AG08396 (cell line): ENCODE data around the gene LINC01488.

Source experiments
- DNase-seq: peaks from one replicate; pipeline ENCODE4 v3.0.0; 2012; ENCODE audit warnings: low spot score, mixed read lengths

The LINC01488 gene

GRCh38 chr11:69531071-69531716 lies 49.7 kb downstream of the LINC01488 start:
- no peak for DNase-seq

DNA sequence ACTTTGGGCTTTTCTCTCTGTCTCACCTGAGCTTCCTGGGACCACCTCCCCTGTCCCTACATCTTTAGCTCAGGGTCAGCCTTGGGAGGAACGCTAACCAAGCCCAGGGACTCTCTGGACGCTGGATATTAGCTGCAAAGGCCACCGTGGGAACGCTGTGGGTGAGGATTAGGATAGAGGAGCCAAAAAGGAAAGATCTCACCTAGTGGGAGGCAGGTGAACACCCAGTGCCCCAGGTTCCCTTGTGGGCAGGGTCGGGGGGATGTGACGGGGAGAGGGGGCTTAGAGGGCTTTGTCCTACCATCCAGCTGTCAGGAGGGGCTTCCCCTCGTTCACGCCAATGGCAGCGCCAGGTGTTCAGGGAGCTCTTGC lies 50.2 kb downstream of the LINC01488 start:
- DNase-seq = no peak

DNA sequence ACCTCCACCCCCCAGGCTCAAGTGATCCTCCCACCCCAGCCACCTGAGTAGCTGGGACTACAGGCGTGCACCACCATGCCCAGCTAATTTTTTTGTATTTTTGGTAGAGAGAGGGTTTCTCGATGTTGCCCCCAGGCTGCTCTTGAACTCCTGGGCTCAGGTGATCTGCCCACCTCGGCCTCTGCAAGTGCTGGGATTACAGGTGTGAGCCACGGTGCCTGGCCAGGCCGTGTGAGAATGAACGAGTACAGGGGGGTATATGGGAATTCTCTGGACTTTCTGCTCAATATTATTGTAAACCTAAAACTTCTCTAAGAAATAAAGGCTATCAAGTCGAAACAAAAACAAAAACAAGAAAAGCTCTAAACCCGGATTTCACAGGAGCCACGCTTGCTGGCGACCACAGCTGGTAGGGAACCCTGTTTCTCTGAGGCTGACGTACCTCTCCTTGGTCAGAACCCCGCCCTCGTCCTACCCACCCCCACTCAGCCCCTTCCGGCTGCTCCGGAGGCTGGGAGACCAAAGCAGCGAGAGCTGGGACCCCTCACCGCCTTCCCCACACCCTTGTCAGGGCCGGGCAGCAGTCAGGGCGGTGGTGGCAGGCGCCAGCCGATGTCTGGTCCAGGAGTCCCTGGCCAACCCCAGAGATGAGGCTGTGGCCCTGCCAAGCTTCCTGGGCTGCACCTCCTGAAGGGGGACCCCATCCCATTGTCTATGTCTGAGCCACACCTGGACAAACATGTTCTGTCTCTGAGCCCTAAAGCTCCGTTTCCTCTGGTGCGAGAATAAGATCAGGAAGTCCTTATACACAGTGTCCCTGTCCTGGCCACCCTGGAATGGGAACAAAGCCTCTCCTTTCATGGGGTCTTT lies 52.1 kb downstream of the LINC01488 start:
- DNase-seq = no peak

DNA sequence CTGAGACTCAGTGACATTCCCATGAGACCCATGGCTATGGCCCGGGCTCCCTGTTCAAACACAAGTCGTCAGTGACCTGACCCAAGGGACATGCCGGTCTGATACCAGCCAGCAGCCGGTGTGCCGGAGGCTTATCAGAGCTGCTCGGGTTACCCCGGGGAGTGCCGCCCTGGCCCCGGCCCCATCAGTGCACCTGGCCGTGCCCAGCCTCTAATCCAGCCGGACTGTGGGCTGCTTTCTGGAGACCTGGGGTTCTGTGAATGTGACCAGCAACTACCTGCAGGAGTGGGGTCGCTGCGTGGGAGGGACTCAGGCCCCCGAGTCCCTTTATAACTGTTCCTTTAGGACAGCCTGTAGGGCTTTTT lies 52.7 kb downstream of the LINC01488 start:
- DNase-seq = no peak

DNA sequence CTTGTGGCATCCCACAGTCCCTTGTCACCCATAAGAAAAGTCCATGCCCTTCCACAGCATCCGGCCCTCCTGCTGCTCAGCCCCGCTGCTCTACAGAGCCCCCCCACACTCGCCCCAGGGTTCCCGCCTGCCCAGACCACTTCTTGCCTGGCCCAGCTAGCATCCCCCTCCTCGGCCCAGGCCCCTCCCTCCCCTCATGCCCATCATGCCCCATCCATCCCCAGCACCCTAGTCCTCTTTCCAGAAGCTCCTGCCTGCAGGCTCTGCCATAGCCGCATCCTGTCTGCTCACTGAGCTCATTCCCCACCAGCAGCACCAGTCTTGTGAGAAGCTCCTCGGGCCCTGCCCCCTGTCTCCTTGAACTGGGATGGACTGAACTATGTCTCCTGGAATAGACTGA lies 54.4 kb downstream of the LINC01488 start:
- no peak for DNase-seq

GRCh38 chr11:69536406-69536805 lies 54.9 kb downstream of the LINC01488 start:
- no peak for DNase-seq

DNA sequence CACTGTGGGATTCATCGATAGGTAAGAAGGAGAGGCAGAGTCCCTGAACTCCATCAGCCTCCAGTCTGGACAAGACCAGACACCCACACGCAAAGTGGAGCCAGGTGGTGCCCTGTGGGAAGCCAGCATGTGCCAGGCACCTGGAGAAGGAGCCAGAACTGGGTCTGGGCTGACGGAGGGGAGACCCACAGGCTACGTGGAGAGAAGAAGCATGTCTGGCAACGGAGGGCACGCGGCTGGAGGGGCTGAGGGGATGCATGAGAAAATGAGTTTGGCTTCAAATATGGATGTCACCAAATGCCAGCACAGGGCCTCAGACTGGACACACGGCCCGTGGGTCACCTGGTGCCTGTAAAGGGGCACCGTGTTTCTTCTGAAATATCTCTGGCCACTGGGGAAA lies 55.7 kb downstream of the LINC01488 start:
- no peak for DNase-seq

DNA sequence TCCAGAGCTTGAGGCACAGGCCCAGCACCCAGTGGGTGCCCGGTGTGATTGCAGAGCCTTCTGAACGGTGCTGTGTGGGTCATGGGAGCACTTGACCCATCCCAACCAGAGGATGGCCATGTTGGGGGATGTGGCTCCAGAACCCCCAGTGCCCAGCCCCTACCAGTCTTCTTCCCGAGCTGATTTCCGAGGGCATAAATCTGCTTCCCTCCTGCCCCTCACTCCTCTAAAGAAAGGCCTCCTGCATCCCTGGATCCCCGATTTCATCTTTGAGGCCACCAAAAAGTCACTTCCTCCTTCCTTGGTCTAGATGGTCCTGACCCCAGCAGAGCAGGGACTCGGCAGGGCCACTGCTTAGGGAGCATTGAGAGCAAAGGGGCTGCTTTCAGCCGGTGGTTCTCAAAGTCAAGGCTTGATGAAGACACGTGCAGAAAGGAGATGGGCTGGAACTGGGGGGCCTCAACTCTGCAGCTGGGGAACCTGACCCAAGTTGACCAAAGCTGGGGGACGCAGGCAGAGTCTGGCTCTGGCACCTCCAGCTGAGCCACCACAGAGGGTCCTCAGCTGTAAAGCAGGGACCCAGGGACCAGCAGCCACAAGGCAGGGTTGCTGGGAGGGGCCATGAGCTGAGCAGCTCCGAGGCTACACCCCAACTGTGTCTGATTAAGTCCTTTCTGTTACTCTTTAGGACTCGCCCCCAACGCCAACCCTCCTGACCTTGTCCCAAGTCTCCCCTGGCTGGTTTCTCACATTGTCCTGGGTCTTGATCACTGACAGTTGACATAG lies 56.6 kb downstream of the LINC01488 start:
- DNase-seq = no peak

DNA sequence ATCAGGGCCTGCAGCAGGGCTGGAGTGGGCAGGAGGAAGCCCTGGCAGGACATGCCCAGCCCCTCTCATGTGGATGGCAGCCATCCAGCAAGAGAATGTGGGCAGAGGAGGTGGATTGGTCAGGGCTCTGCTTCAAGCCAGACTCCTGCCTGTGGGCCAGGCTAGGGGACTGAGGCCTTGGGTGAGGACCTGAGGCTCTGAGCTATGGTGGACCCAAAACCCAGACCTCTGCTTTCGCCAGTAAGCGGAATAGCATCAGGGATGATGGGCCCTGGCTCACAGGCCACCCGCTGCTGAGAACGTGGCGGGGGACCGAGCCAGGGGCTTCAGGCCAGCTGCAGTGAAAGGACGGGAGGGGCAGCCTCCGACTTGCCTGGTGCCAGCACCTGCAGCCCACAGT lies 57.4 kb downstream of the LINC01488 start:
- DNase-seq = no peak

DNA sequence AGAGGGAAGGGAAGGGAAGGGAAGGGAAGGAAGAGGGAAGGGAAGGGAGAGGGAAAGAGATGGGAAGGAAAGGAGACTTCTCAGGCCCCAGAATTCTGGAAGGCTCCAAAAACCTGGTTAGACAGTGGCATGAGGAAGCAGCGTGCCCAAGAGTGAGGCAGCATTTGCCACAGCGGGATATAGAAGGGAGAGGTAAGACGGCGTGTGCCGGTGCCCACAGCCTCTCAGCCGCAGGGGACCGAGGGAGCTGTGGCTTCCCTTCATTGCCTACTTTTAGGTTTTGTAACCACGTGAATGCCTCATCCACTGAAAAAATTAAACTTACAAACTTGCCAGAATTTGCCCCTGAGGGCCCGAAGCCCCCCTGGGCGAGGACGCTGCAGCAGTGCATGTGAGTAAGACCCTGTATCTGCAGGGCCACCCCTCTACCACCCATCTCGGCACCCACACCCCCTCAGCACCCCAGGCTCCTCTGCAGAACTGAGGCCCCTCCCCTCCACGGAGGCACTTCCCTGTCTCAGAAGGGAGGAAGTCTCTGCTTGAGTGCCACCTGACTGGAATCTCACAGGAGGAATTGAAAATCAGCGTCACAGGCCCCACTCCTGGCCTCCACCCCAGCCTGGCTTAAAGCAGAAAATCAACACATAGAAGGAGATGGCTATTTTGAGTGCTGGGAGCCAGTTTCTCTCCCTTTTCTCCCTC lies 58.1 kb downstream of the LINC01488 start:
- no peak for DNase-seq

DNA sequence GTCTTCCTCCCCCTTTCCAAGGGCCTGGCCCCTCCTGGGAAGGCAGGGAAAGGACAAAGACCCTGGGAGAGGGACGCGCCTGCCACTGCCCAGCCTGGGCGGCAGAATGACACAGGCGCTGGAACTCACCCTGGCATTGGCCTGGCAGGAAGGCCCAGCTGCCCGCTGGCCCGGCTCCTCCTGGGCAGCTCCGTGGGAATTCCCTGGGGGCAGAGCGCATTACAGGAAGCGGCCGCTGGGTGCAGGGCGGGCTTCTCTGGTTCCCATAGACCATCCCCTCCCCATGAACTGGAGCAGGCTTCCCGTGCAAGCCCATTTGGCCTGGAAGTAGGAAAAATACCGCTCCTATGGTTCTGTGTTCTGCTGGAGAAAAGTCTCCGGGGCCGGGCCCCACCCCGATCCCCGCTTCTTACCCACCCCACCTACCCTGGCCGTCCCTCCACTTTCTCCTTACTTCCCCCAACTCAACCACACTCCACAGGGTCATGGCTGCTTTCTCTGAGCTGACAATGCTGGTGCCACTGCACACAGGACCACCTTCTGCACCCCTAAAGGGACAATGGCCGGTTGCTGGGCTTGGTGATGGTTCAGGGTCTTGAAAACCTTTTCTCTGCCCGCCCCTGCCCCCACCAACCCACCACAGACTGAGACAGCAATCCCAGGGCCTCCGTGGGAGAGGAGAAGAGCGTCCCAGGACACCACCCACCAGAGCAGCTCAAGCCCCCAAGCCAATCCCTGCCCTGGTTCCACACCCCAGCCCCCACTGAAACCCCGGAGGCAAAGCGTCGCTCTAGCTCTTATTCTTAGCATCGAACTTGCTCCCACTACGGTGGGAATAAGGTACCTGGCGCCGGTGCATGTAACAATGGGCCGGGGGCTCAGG lies 58.9 kb downstream of the LINC01488 start:
- DNase-seq = no peak

- no peak for DNase-seq
These were observed 59.5 kb downstream of the LINC01488 start for GRCh38 chr11:69541001-69541285.

- peak; percentile 57 for DNase-seq
These were observed 60.2 kb downstream of the LINC01488 start for GRCh38 chr11:69541501-69542313.

GRCh38 chr11:69542314-69543168 lies 61.1 kb downstream of the LINC01488 start:
- DNase-seq = no peak
